ENCODE data around the gene P2RY13.

DNA sequence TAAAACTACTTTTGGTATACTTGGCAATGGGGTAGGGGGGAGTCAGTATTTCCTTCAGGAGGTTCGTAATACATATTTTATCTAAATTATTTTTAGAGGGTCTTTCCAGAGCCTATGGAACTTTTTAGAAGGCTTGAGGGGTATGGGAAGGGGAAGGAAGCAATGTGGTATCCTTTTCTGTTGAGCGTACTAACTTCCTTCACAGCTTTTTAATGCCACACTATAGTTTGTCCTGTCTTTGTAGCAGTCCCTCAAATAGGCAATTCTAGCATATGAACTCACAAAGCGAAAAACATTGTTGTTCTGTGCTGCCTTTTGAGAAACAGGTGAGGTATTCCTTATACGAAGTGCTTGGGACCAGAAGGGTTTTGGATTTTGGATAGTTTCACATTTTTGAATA is 22.3 kb upstream of the P2RY13 start:
- TF ChIP-seq, protein P1, sequence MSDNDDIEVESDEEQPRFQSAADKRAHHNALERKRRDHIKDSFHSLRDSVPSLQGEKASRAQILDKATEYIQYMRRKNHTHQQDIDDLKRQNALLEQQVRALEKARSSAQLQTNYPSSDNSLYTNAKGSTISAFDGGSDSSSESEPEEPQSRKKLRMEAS (CRISPR knock-in tag; IDR thresholded peaks at IDR 0.05), result no peak
- TF ChIP-seq, protein P2, sequence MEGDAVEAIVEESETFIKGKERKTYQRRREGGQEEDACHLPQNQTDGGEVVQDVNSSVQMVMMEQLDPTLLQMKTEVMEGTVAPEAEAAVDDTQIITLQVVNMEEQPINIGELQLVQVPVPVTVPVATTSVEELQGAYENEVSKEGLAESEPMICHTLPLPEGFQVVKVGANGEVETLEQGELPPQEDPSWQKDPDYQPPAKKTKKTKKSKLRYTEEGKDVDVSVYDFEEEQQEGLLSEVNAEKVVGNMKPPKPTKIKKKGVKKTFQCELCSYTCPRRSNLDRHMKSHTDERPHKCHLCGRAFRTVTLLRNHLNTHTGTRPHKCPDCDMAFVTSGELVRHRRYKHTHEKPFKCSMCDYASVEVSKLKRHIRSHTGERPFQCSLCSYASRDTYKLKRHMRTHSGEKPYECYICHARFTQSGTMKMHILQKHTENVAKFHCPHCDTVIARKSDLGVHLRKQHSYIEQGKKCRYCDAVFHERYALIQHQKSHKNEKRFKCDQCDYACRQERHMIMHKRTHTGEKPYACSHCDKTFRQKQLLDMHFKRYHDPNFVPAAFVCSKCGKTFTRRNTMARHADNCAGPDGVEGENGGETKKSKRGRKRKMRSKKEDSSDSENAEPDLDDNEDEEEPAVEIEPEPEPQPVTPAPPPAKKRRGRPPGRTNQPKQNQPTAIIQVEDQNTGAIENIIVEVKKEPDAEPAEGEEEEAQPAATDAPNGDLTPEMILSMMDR (IDR thresholded peaks at IDR 0.05), result no peak
- TF ChIP-seq ZNF121 (CRISPR knock-in tag; IDR thresholded peaks at IDR 0.05) (no peak), ETV6 (CRISPR knock-in tag; IDR thresholded peaks at IDR 0.05) (no peak), ATF1 (CRISPR knock-in tag; IDR thresholded peaks at IDR 0.05) (no peak), SP1 (CRISPR knock-in tag; conservative IDR thresholded peaks at IDR 0.05) (no peak)
- TF ChIP-seq, protein P3, sequence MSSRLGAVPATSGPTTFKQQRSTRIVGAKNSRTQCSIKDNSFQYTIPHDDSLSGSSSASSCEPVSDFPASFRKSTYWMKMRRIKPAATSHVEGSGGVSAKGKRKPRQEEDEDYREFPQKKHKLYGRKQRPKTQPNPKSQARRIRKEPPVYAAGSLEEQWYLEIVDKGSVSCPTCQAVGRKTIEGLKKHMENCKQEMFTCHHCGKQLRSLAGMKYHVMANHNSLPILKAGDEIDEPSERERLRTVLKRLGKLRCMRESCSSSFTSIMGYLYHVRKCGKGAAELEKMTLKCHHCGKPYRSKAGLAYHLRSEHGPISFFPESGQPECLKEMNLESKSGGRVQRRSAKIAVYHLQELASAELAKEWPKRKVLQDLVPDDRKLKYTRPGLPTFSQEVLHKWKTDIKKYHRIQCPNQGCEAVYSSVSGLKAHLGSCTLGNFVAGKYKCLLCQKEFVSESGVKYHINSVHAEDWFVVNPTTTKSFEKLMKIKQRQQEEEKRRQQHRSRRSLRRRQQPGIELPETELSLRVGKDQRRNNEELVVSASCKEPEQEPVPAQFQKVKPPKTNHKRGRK (CRISPR knock-in tag; IDR thresholded peaks at IDR 0.05; ENCODE audit: borderline replicate concordance), result no peak
- TF ChIP-seq, protein P4, sequence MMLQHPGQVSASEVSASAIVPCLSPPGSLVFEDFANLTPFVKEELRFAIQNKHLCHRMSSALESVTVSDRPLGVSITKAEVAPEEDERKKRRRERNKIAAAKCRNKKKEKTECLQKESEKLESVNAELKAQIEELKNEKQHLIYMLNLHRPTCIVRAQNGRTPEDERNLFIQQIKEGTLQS (CRISPR knock-in tag; conservative IDR thresholded peaks at IDR 0.05), result no peak
- TF ChIP-seq, protein P5, sequence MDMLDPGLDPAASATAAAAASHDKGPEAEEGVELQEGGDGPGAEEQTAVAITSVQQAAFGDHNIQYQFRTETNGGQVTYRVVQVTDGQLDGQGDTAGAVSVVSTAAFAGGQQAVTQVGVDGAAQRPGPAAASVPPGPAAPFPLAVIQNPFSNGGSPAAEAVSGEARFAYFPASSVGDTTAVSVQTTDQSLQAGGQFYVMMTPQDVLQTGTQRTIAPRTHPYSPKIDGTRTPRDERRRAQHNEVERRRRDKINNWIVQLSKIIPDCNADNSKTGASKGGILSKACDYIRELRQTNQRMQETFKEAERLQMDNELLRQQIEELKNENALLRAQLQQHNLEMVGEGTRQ (CRISPR knock-in tag; IDR thresholded peaks at IDR 0.05), result no peak
